Tibial nerve (tissue), 4 donors: ENCODE measurements around the gene BNC1. TPM values are rescaled to one million over a fixed set of nuclear protein-coding genes. Genes with fewer than 3 reads are reported as not detected.
"Not testable (repeated sequence)": the region's sequence is repeated elsewhere in the genome, so short reads cannot be mapped to it uniquely, and the experiment has no call there.

Experiments
- DNase-seq, 2 donors: peaks; one replicate each; pipeline ENCODE4 v3.0.0-alpha.2; 2019; ENCODE audit warnings: low spot score in 2 of 2
- H3K27ac ChIP-seq, 4 donors: fragments of 200-600 bp; sonication (generic) in 3 of 4; one replicate each; pipeline ENCODE4 v1.5.1; 2017 to 2019; ENCODE audit warnings: mild to moderate bottlenecking in 1 of 4
- H3K27me3 ChIP-seq, 2 donors: fragments of 200-600 bp; sonication (generic) in 1 of 2; one replicate each; pipeline versions ENCODE4 v1.5.1 to v1.6.0; 2017 to 2019
- H3K36me3 ChIP-seq, 3 donors: fragments of 200-600 bp; sonication (generic); one replicate each; pipeline ENCODE4 v1.5.1; 2018 to 2019
- H3K4me1 ChIP-seq, 4 donors: fragments of 200-600 bp; sonication (generic) in 3 of 4; one replicate each; pipeline ENCODE4 v1.5.1; 2017 to 2019
- H3K4me3 ChIP-seq, 4 donors: fragments of 200-600 bp; sonication (generic) in 3 of 4; one replicate each; pipeline ENCODE4 v1.5.1; 2017 to 2019; ENCODE audit warnings: mild to moderate bottlenecking in 1 of 4, moderate library complexity in 1 of 4
- H3K9me3 ChIP-seq, 4 donors: fragments of 200-600 bp; sonication (generic) in 3 of 4; one replicate each; pipeline ENCODE4 v1.5.1; 2017 to 2019
- EP300 ChIP-seq, 2 donors: sonication (generic); formaldehyde crosslinking; IDR thresholded peaks; one replicate each; pipeline ENCODE4 v1.6.1; 2017; ENCODE audit warnings: antibody characterized with exemption in 2 of 2, mild to moderate bottlenecking in 1 of 2
- POLR2A ChIP-seq, 2 donors: fragments of 450-650 bp; IDR thresholded peaks; one replicate each; pipeline ENCODE4 v1.6.1; 2017; ENCODE audit warnings: antibody characterized with exemption in 2 of 2, mild to moderate bottlenecking in 2 of 2, moderate library complexity in 2 of 2
- WGBS, 2 donors: methylation state at CpG; one replicate each; pipeline ENCODE4 v1.1.5; 2018; 5-methylcytosine and 5-hydroxymethylcytosine counted together
- total RNA-seq, 4 donors: library from RNA; depleted of rRNA; stranded (reverse); fragments of >200 nt; gene quantifications; one replicate each; pipeline ENCODE4 v1.1.0, GENCODE V29; 2016
- TF ChIP-seq, protein P1 (sequence below), 5 experiments: fragments of 200-600 bp in 3 of 5; fragments of 450-650 bp in 2 of 5; sonication (generic) in 3 of 5; IDR thresholded peaks; one replicate each; pipeline ENCODE4 v1.5.1; 2016 to 2019; ENCODE audit warnings: antibody characterized with exemption in 5 of 5, mild to moderate bottlenecking in 3 of 5, moderate library complexity in 2 of 5

The BNC1 gene
- total RNA-seq, 4 donors from 2014 or later, result under 0.01 to 1.4 (median 0.21) TPM; not detected in 1

DNA sequence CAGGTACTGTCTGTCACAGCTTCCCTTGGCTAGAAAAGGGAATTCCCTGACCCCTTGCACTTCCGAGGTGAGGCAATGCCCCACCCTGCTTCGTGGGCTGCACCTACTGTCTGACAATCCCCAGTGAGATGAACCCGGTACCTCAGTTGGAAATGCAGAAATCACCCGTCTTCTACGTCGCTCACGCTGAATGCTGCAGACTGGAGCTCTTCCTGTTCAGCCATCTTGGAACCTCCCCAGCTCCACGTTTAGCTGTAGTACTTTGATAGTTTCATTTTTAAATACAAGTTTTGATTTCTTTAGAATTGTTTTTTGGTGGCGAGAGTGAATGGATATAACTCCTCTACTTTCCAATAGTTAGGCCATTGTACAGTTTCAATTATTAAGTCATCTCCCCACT is 59.0 kb downstream of the BNC1 start:
- DNase-seq, result no peak
- no peaks in the 10 kb centered on the region for H3K4me1 ChIP-seq
- no peaks in the 10 kb centered on the region for H3K27me3 ChIP-seq
- no peak overlapping the region for H3K27ac ChIP-seq
- no peaks in the 10 kb centered on the region for H3K36me3 ChIP-seq
- WGBS, 2 donors, result 84 to 85% methylated on average over 9 of the region's 9 CpGs
- H3K9me3 ChIP-seq, result peaks cover 0 to 9% (median 0%) of the 10 kb centered on the region in 4 donors
- TF ChIP-seq EP300 (IDR thresholded peaks at IDR 0.05), result no peak
- TF ChIP-seq, protein P1, sequence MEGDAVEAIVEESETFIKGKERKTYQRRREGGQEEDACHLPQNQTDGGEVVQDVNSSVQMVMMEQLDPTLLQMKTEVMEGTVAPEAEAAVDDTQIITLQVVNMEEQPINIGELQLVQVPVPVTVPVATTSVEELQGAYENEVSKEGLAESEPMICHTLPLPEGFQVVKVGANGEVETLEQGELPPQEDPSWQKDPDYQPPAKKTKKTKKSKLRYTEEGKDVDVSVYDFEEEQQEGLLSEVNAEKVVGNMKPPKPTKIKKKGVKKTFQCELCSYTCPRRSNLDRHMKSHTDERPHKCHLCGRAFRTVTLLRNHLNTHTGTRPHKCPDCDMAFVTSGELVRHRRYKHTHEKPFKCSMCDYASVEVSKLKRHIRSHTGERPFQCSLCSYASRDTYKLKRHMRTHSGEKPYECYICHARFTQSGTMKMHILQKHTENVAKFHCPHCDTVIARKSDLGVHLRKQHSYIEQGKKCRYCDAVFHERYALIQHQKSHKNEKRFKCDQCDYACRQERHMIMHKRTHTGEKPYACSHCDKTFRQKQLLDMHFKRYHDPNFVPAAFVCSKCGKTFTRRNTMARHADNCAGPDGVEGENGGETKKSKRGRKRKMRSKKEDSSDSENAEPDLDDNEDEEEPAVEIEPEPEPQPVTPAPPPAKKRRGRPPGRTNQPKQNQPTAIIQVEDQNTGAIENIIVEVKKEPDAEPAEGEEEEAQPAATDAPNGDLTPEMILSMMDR (IDR thresholded peaks at IDR 0.05), result no peak
- no peak for TF ChIP-seq POLR2A (IDR thresholded peaks at IDR 0.05)
- no peak overlapping the region for H3K4me3 ChIP-seq

DNA sequence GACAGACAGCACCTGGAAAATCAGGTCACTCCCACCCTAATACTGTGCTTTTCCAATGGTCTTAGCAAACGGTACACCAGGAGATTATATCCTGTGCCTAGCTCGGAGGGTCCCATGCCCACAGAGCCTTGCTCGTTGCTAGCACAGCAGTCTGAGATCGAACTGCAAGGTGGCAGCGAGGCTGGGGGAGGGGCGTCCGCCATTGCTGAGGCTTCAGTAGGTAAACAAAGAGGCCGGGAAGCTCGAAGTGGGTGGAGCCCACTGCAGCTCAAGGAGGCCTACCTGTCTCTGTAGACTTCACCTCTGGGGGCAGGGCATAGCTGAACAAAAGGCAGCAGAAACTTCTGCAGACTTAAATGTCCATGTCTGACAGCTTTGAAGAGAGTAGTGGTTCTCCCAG is 62.7 kb downstream of the BNC1 start:
- not testable (repeated sequence) for H3K4me3 ChIP-seq, H3K4me1 ChIP-seq, DNase-seq, H3K36me3 ChIP-seq, H3K27ac ChIP-seq, H3K9me3 ChIP-seq, H3K27me3 ChIP-seq
- 98% methylated on average over 9 of the region's 9 CpGs for WGBS, 2 donors

DNA sequence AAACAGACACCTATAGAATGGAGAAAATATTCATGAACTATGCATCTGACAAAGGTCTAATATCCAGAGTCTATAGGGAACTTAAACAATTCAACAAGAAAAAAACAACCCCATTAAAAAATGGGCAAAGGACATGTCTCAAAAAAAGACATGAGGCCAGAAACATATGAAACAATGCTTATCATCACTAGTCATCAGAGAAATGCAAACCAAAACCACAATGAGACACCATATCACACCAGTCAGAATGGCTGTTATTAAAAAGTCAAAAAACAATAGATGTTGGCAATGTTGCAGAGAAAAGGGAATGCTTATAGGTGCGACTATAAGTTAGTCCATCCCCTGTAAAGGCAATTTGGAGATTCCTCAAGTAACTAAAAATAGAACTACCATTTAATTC is 65.4 kb downstream of the BNC1 start:
- Histone ChIP-seq H3K27me3 (no peaks in the 10 kb centered on the region), H3K4me1 (no peaks in the 10 kb centered on the region), H3K36me3 (no peaks in the 10 kb centered on the region), H3K9me3 (peaks cover 0 to 9% (median 0%) of the 10 kb centered on the region in 4 donors), H3K4me3 (no peak overlapping the region), H3K27ac (no peak overlapping the region)
- 89 to 96% methylated on average over 1 of the region's 1 CpG for WGBS, 2 donors
- TF ChIP-seq, protein P1 (IDR thresholded peaks at IDR 0.05), result no peak
- TF ChIP-seq POLR2A (IDR thresholded peaks at IDR 0.05), result no peak
- no peak for TF ChIP-seq EP300 (IDR thresholded peaks at IDR 0.05)
- DNase-seq, result no peak

- H3K4me1 ChIP-seq, result no peaks in the 10 kb centered on the region
- TF ChIP-seq, protein P1 (IDR thresholded peaks at IDR 0.05), result no peak
- no peak for TF ChIP-seq EP300 (IDR thresholded peaks at IDR 0.05)
- TF ChIP-seq POLR2A (IDR thresholded peaks at IDR 0.05), result no peak
- no peak overlapping the region for H3K27ac ChIP-seq
- no peak overlapping the region for H3K4me3 ChIP-seq
- WGBS, 2 donors, result 99 to 100% methylated on average over 2 of the region's 2 CpGs
- no peaks in the 10 kb centered on the region for H3K9me3 ChIP-seq
- no peaks in the 10 kb centered on the region for H3K36me3 ChIP-seq
- no peak for DNase-seq
- H3K27me3 ChIP-seq, result no peaks in the 10 kb centered on the region
These were observed 69.2 kb downstream of the BNC1 start for GRCh38 chr15:83215306-83215705.

DNA sequence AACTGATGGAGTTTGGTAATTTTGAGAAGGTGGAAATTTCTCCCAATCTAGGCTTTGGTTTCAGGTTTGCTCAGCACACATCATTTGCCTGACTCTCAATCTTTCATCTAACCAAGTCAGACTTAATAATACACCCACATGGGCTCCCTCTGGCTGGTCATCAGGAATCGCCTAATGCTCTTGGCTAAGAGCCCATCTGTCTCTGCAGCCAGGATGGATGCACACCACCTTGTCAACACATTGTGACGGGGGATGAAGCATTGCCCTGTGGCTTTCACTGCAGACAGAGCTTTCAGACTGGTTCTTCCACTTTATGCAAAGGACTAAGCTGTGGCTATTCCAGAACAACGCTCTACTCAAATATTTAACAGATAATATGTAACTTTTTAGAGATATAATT is 73.8 kb downstream of the BNC1 start:
- Histone ChIP-seq H3K4me1 (peaks cover 0 to 19% (median 3%) of the 10 kb centered on the region in 4 donors), H3K27ac (no peak overlapping the region), H3K9me3 (no peaks in the 10 kb centered on the region), H3K36me3 (no peaks in the 10 kb centered on the region), H3K4me3 (no peak overlapping the region), H3K27me3 (no peaks in the 10 kb centered on the region)
- TF ChIP-seq, protein P1 (IDR thresholded peaks at IDR 0.05), result no peak
- TF ChIP-seq POLR2A (IDR thresholded peaks at IDR 0.05), result no peak
- no peak for TF ChIP-seq EP300 (IDR thresholded peaks at IDR 0.05)
- WGBS, 2 donors, result 52 to 65% methylated on average over 3 of the region's 3 CpGs
- DNase-seq, result no peak

DNA sequence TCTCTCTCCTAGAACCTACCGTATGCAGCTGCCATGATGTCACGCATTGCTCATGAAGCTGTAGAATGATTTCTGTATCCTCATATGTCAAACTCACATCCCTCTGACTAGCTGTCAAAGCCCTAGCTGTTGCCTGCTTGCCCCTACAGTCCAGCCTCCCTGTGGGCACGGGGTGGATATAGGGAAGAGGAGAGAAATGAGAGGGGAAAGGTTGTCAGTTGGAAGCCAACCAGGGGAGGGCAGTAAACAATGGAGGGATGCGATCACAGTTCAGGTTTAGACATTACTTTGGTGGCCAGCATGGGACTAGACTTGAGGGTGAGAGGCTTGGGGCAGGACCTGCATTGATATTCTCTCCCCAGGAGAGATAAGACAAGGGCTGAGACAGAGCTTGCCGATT is 75.1 kb downstream of the BNC1 start:
- Histone ChIP-seq H3K27me3 (no peaks in the 10 kb centered on the region), H3K4me1 (peaks cover 0 to 32% (median 5%) of the 10 kb centered on the region in 4 donors), H3K9me3 (no peaks in the 10 kb centered on the region), H3K4me3 (no peak overlapping the region), H3K36me3 (no peaks in the 10 kb centered on the region), H3K27ac (no peak overlapping the region)
- WGBS, 2 donors, result 70 to 75% methylated on average over 5 of the region's 5 CpGs
- no peak for TF ChIP-seq POLR2A (IDR thresholded peaks at IDR 0.05)
- no peak for TF ChIP-seq EP300 (IDR thresholded peaks at IDR 0.05)
- TF ChIP-seq, protein P1 (IDR thresholded peaks at IDR 0.05), result no peak
- DNase-seq, result no peak
